ENCODE measurements around the gene PARM1.

PARM1 gene

DNA sequence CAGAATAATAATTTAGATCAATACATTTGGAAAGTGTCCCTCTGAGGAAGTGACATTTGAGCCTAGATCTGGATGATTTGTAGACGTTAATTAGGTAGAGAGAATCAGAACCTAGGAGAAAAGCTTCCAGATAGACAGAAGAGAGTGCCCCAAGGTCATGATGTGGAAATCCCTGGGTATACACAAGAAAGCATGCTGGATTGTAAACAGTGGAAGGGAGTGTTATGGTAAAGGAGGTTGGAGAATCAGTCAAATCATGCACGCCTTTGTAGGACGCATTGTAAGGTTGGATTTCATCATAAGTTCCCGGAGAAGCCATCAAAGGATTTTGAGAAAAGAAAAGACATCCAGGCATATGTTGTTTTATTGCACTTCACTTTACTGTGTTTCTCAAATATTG is 156.3 kb downstream of the PARM1 start:
- H3K4me3 ChIP-seq (ENCODE audit: low read length in 2 of 2) = no peak overlapping the region
- no peak overlapping the region for H3K9ac ChIP-seq (ENCODE audit: low read depth in 1 of 2, low read length in 2 of 2)
- H3K27me3 ChIP-seq (ENCODE audit: control insufficient read depth in 2 of 2, insufficient read depth in 2 of 2, low read length in 2 of 2) = no peaks in the 10 kb centered on the region
- no peaks in the 10 kb centered on the region for H3K4me1 ChIP-seq (ENCODE audit: control insufficient read depth in 2 of 2, insufficient read depth in 2 of 2, low read length in 2 of 2)
- no peaks in the 10 kb centered on the region for H3K9me3 ChIP-seq (ENCODE audit: control insufficient read depth in 2 of 2, low read length in 2 of 2)
- no peak overlapping the region for H3K27ac ChIP-seq (ENCODE audit: low read depth in 2 of 2, low read length in 2 of 2)
- no peaks in the 10 kb centered on the region for H3K36me3 ChIP-seq (ENCODE audit: control insufficient read depth in 2 of 2, insufficient read depth in 2 of 2, low read length in 2 of 2)

DNA sequence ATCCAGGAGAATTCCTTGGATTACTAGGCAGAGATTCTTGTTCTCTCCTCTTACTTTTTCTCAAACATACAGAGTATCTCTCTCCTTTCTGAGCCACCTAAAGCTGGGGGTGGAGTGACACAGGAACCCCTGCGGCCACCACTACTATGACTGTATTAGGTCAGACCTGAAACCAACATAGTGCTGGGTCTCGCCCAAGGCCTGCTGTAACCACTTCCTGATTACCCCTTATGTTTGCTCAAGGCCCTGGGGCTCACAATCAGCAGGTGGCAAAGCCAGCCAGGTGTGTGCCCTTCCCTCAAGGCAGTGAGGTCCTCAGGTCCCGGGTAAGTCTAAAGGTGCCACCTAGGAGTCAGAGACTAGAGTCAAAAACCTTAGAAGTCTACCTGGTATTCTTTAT is 166.4 kb downstream of the PARM1 start:
- Histone ChIP-seq H3K9ac (ENCODE audit: low read depth in 1 of 2, low read length in 2 of 2) (no peak overlapping the region), H3K4me1 (ENCODE audit: control insufficient read depth in 2 of 2, insufficient read depth in 2 of 2, low read length in 2 of 2) (peaks cover 5 to 13% of the 10 kb centered on the region in 2 donors), H3K27ac (ENCODE audit: low read depth in 2 of 2, low read length in 2 of 2) (peak overlapping the region; percentile 35 to 65), H3K9me3 (ENCODE audit: control insufficient read depth in 2 of 2, low read length in 2 of 2) (no peaks in the 10 kb centered on the region), H3K36me3 (ENCODE audit: control insufficient read depth in 2 of 2, insufficient read depth in 2 of 2, low read length in 2 of 2) (no peaks in the 10 kb centered on the region), H3K27me3 (ENCODE audit: control insufficient read depth in 2 of 2, insufficient read depth in 2 of 2, low read length in 2 of 2) (no peaks in the 10 kb centered on the region), H3K4me3 (ENCODE audit: low read length in 2 of 2) (no peak overlapping the region)

Measured in mucosa of rectum (tissue), 2 donors.